ENCODE measurements around the gene CISTR. TPM values are rescaled to one million over a fixed set of nuclear protein-coding genes. Genes with fewer than 3 reads are reported as not detected.

The CISTR gene
- total and polyA plus RNA-seq, 3 donors from 2014 or later: not detected

DNA sequence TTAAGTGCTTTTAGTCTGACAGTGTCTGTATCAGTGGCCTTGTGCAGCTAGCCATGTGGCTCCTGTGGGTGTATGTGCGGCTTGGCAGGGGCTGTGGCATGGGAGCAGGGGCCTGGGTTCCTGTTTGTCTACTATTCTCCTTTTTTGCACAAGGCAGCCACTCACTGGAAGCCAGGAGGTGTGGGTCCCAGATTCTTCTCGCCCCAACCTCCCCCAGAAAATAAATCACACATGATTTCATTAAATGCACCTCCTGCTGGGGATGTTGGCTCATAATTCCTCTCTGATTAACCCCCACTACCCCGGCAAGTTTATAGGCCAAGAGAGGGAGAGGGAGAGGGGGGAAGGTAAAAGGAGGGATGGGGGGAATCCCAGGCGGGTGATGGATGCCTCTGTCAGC lies 42.1 kb downstream of the CISTR start:
- no peaks in the 10 kb centered on the region for H3K36me3 ChIP-seq (ENCODE audit: low read depth, missing control alignments)
- H3K27me3 ChIP-seq: no peaks in the 10 kb centered on the region
- H3K4me1 ChIP-seq: no peaks in the 10 kb centered on the region
- H3K9me3 ChIP-seq: no peaks in the 10 kb centered on the region
- no peak for DNase-seq
- intact Hi-C loops (cut with DNase I; ENCODE audit: low total_unique reads): no loop called here
- no peak overlapping the region for H3K4me3 ChIP-seq
- WGBS, 2 donors: 42 to 55% methylated on average over 4 of the region's 4 CpGs
- no peak for TF ChIP-seq POLR2A (IDR thresholded peaks at IDR 0.05)
- TF ChIP-seq, protein P1, sequence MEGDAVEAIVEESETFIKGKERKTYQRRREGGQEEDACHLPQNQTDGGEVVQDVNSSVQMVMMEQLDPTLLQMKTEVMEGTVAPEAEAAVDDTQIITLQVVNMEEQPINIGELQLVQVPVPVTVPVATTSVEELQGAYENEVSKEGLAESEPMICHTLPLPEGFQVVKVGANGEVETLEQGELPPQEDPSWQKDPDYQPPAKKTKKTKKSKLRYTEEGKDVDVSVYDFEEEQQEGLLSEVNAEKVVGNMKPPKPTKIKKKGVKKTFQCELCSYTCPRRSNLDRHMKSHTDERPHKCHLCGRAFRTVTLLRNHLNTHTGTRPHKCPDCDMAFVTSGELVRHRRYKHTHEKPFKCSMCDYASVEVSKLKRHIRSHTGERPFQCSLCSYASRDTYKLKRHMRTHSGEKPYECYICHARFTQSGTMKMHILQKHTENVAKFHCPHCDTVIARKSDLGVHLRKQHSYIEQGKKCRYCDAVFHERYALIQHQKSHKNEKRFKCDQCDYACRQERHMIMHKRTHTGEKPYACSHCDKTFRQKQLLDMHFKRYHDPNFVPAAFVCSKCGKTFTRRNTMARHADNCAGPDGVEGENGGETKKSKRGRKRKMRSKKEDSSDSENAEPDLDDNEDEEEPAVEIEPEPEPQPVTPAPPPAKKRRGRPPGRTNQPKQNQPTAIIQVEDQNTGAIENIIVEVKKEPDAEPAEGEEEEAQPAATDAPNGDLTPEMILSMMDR (IDR thresholded peaks at IDR 0.05): no peak
- H3K27ac ChIP-seq: no peak overlapping the region

DNA sequence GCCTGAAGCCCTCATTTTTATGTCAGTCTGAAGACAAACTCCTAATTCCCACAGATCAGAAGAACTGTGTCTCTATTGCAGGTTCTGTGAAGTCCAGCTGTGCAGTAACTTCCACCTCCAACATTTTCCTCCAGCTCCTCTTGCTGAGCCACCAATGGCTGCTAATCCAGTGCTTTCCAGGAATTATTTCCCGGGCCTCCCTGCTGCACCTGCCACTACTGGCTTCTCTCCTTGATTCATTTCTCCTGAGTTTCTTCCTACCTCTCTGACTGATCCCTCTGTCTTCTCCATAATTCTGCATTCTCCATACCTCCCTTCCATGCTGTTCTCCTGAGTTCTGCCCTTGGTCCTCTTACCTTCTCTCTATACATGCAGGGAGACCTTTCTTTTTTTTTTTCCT lies 45.7 kb downstream of the CISTR start:
- H3K4me3 ChIP-seq: no peak overlapping the region
- no peak overlapping the region for H3K27ac ChIP-seq
- no peak for DNase-seq
- H3K36me3 ChIP-seq (ENCODE audit: low read depth, missing control alignments): no peaks in the 10 kb centered on the region
- H3K27me3 ChIP-seq: no peaks in the 10 kb centered on the region
- H3K9me3 ChIP-seq: no peaks in the 10 kb centered on the region
- no peaks in the 10 kb centered on the region for H3K4me1 ChIP-seq
- intact Hi-C loops (cut with DNase I; ENCODE audit: low total_unique reads): no loop called here
- WGBS, 2 donors: 69 to 79% methylated on average over 1 of the region's 1 CpG
- no peak for TF ChIP-seq POLR2A (IDR thresholded peaks at IDR 0.05)
- TF ChIP-seq, protein P1 (IDR thresholded peaks at IDR 0.05): no peak

DNA sequence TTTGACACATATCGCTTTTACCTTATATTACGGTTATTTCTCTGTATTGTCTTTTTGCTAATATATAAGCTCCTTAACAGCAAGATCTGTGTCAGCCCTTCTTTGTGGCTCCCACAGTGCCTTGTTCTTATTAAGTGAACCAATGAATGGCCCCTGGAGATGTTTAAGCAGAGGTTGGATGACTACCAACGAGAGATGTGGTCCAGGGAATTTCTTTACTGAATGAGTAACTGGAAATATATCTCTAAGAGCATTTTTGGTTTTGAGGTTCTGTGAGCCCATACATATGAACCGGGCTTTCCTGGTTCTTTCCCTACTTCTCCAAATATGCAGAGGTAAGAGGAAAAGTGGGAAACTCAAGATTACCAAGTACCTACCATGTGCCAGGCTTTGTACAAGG lies 48.0 kb downstream of the CISTR start:
- no peak overlapping the region for H3K4me3 ChIP-seq
- H3K36me3 ChIP-seq (ENCODE audit: low read depth, missing control alignments): no peaks in the 10 kb centered on the region
- DNase-seq: no peak
- no peak overlapping the region for H3K27ac ChIP-seq
- intact Hi-C loops (cut with DNase I; ENCODE audit: low total_unique reads): loop anchor here (5.0 kb wide), 1 partner anchor 39 kb away; no protein-coding TSS in a partner anchor
- H3K27me3 ChIP-seq: no peaks in the 10 kb centered on the region
- H3K4me1 ChIP-seq: no peaks in the 10 kb centered on the region
- no peaks in the 10 kb centered on the region for H3K9me3 ChIP-seq
- no peak for TF ChIP-seq POLR2A (IDR thresholded peaks at IDR 0.05)
- 86 to 89% methylated on average over 4 of the region's 4 CpGs for WGBS, 2 donors

DNA sequence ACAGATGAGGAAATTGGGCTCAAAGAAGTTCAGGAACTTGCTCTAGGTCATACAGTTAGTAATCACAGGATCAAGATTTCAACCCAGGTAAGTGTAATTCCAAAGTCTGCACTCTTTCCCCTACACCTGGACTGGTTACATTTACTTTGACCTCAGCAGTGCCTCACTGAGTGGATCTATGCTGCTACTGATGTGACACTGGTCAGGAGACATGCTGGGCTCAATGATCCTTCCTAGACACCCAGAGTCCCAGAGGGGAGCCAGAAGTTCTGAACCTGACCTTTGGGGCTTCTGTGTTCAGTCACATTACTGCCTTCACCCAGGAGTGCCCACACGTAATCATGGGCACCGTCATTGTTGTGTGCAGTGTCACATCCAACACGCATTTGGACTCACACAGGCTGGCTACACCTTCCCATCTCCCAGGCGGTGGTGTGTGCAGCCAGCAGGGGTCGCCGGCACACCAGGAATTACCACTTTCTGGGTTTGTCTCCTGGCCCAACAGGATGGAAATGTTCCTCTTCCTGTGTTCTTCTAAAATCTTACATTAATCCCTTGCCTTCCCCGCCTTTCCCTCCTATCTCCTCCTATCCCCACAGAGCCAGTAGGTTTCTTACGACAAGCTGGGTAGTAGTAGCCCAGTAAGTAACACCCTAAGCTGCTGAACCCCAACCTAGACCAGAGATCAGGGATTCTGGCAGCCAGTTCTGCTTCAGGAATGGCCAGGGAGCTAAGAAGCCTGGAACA lies 50.1 kb downstream of the CISTR start:
- H3K27me3 ChIP-seq: no peaks in the 10 kb centered on the region
- H3K27ac ChIP-seq: no peak overlapping the region
- WGBS, 2 donors: 20 to 32% methylated on average over 8 of the region's 8 CpGs
- no peaks in the 10 kb centered on the region for H3K36me3 ChIP-seq (ENCODE audit: low read depth, missing control alignments)
- peak; percentile 87 for DNase-seq
- no peak for TF ChIP-seq POLR2A (IDR thresholded peaks at IDR 0.05)
- TF ChIP-seq, protein P1 (IDR thresholded peaks at IDR 0.05): peak; percentile 72 to 83 (median 82)
- no peak overlapping the region for H3K4me3 ChIP-seq
- H3K9me3 ChIP-seq: no peaks in the 10 kb centered on the region
- no peaks in the 10 kb centered on the region for H3K4me1 ChIP-seq
- intact Hi-C loops (cut with DNase I; ENCODE audit: low total_unique reads): loop anchor here (5.0 kb wide), 1 partner anchor 41 kb away; no protein-coding TSS in a partner anchor

DNA sequence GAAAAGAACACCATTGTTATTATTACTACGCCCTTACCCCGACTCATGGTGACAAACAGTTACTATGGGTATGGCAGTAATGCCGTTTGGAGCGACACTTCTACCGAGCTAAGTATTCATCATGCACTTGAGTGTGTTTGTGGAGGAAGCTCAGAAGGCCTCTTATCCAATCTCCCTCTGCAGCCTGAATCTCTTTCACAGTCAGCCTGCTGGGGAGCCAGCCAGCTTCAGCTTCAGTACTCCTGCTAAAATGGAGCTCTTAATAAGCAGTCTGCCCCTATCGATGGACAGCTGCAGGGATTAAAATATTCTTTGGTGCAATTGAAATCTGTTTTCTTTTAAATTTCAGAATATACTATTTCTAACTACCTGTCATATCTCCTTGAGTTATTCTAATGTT lies 51.2 kb downstream of the CISTR start:
- DNase-seq: no peak
- Histone ChIP-seq H3K4me1 (no peaks in the 10 kb centered on the region), H3K27ac (no peak overlapping the region), H3K9me3 (no peaks in the 10 kb centered on the region), H3K4me3 (no peak overlapping the region), H3K27me3 (no peaks in the 10 kb centered on the region), H3K36me3 (ENCODE audit: low read depth, missing control alignments) (no peaks in the 10 kb centered on the region)
- 60 to 65% methylated on average over 6 of the region's 6 CpGs for WGBS, 2 donors
- intact Hi-C loops (cut with DNase I; ENCODE audit: low total_unique reads): loop anchor here (5.0 kb wide), 1 partner anchor 42 kb away; no protein-coding TSS in a partner anchor
- no peak for TF ChIP-seq POLR2A (IDR thresholded peaks at IDR 0.05)
- TF ChIP-seq, protein P1 (IDR thresholded peaks at IDR 0.05): no peak

All from testis (tissue), 3 donors.